Measurements from ENCODE around the gene SIM2.

The SIM2 gene

DNA sequence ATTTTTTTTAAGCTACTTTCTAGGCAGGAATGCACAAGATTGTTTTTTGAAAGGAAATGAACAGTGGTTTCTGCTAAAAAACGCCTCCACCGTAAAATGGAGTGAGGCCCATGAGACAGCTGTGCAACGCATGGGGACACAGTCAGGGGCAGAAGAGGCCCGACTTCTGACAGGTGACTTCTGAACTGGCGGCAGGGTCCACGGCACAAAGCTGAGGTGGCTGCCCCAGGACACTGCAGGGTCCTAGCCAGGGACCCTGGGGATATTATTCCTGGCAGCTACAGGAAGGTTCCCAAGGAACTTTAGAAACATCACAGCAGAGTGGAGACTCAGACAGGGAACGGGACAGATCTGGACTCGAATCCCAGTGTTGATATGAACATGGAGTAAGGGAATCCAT is 75.1 kb downstream of the SIM2 start:
- no peak for DNase-seq

- no peak for DNase-seq
Observed at GRCh38 chr21:36776981-36777617, 78.2 kb downstream of the SIM2 start.

DNA sequence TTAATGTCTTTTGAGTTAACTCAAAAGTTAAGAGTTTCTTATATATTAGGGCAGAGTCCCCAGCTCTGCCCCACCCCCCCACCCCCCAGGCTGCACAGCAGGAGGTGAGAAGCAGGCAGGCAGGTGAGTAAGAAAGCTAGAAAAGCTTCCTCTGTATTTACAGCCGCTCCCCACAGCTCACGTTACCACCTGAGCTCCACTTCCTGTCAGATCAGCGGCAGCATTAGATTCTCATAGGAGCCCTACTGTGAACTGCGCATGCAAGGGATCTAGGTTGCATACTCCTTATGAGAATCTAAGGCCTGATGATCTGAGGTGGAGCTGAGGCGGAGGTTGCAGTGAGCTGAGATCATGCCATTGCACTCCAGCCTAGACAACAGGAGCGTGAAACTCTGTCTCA is 81.9 kb downstream of the SIM2 start:
- no peak for DNase-seq

GRCh38 chr21:36783612-36784374 is 84.9 kb downstream of the SIM2 start:
- no peak for DNase-seq

- DNase-seq, result no peak
Observed at GRCh38 chr21:36784947-36785346, 86.0 kb downstream of the SIM2 start.

- DNase-seq, result no peak
Observed at GRCh38 chr21:36785615-36786014, 86.7 kb downstream of the SIM2 start.

GRCh38 chr21:36786186-36786585 is 87.3 kb downstream of the SIM2 start:
- DNase-seq, result no peak

GRCh38 chr21:36788120-36788638 is 89.3 kb downstream of the SIM2 start:
- DNase-seq, result peak; percentile 6

DNA sequence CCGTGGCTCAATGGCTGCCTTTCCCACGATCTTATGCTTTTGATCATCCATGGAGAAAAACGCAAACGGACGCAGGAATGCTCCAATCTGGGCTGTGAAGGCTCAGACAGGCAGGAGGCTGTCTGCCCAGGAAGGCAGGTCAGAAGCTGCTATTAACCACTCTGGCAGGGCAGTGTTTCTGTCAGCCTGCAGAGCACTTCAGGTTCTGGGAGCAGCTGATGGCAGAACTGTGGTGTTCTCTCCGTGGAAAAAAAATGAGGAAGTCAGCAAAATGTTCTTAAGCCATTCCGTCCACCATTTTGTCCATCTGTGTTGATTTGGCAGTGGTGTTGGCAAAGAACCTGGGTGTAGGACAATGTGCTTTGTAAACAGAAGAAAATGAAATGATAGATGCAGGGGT is 91.7 kb downstream of the SIM2 start:
- no peak for DNase-seq

- no peak for DNase-seq
Observed at GRCh38 chr21:36791180-36791579, 92.3 kb downstream of the SIM2 start.

- DNase-seq, result no peak
Observed at GRCh38 chr21:36791695-36792470, 93.0 kb downstream of the SIM2 start.

GRCh38 chr21:36792505-36792967 is 93.6 kb downstream of the SIM2 start:
- no peak for DNase-seq

- no peak for DNase-seq
Observed at GRCh38 chr21:36796070-36796469, 97.2 kb downstream of the SIM2 start.

DNA sequence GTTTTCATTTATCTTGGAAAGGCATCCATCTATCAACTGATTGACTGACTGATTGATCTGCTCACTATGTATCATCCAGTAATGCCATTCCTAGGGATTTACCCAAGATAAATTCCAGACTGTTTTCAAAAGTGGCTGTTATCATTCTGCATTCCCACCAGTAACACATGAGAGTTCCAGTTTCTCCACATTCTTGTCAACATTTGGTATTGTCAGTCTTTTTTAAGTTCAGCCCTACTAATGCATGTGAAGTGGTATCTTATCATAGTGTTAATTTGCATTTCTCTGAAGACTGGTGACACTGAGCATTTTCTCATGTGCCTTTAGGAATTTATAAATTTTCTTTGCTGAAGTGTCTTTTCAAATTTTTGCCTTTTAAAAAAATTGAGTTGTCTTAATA is 99.6 kb downstream of the SIM2 start:
- DNase-seq, result no peak
